ENCODE measurements around the gene TRIM41.
"Not testable (repeated sequence)": the region's sequence is repeated elsewhere in the genome, so short reads cannot be mapped to it uniquely, and the experiment has no call there.

TRIM41 gene

GRCh38 chr5:181223058-181223728 is at the start of gene TRIM41:
TSS of gene TRIM41 (plus strand) at chr5:181223281. CDS start at chr5:181224000, 719 bp downstream.
- peak; percentile 94 for FAIRE-seq

GRCh38 chr5:181173420-181174342 is 49.4 kb upstream of the TRIM41 start:
- peak; percentile 95 for FAIRE-seq

GRCh38 chr5:181176254-181176952 is 46.7 kb upstream of the TRIM41 start:
- no peak for FAIRE-seq

GRCh38 chr5:181177559-181177958 is 45.5 kb upstream of the TRIM41 start:
- FAIRE-seq = not testable (repeated sequence)

GRCh38 chr5:181181650-181182565 is 41.2 kb upstream of the TRIM41 start:
- FAIRE-seq = peak; percentile 88

- FAIRE-seq = no peak
Measured at GRCh38 chr5:181182651-181183050, 40.4 kb upstream of the TRIM41 start.

GRCh38 chr5:181184845-181185216 is 38.2 kb upstream of the TRIM41 start:
- FAIRE-seq = no peak

GRCh38 chr5:181185560-181185959 is 37.5 kb upstream of the TRIM41 start:
- no peak for FAIRE-seq

- no peak for FAIRE-seq
Measured at GRCh38 chr5:181186022-181186421, 37.1 kb upstream of the TRIM41 start.

GRCh38 chr5:181186986-181187499 is 36.0 kb upstream of the TRIM41 start:
- peak; percentile 82 for FAIRE-seq

- no peak for FAIRE-seq
Measured at GRCh38 chr5:181187500-181188213, 35.4 kb upstream of the TRIM41 start.

GRCh38 chr5:181188700-181189362 is 34.2 kb upstream of the TRIM41 start:
- no peak for FAIRE-seq

- no peak for FAIRE-seq
Measured at GRCh38 chr5:181189363-181189961, 33.6 kb upstream of the TRIM41 start.

- no peak for FAIRE-seq
Measured at GRCh38 chr5:181189962-181190710, 32.9 kb upstream of the TRIM41 start.

GRCh38 chr5:181190711-181191525 is 32.2 kb upstream of the TRIM41 start:
- FAIRE-seq = no peak

- FAIRE-seq = no peak
Measured at GRCh38 chr5:181191526-181192336, 31.4 kb upstream of the TRIM41 start.

- FAIRE-seq = no peak
Measured at GRCh38 chr5:181192337-181193046, 30.6 kb upstream of the TRIM41 start.
